ENCODE results near the gene LRRC36.
"Not testable (repeated sequence)": the region's sequence is repeated elsewhere in the genome, so short reads cannot be mapped to it uniquely, and the experiment has no call there.

Gene LRRC36

GRCh38 chr16:67356396-67356795 lies 29.8 kb downstream of the LRRC36 start:
- Histone ChIP-seq H3K9ac (ENCODE audit: low read length) (no peak overlapping the region), H3K4me1 (ENCODE audit: control insufficient read depth, low read depth, low read length) (no peaks in the 10 kb centered on the region), H3K27me3 (ENCODE audit: control insufficient read depth, insufficient read depth, low read length) (no peaks in the 10 kb centered on the region), H3K4me3 (ENCODE audit: low read length) (no peak overlapping the region), H3K36me3 (ENCODE audit: control insufficient read depth, low read depth, low read length) (no peaks in the 10 kb centered on the region), H3K27ac (ENCODE audit: low read length) (no peak overlapping the region), H3K9me3 (ENCODE audit: control insufficient read depth, low read depth, low read length) (no peaks in the 10 kb centered on the region)

- no peaks in the 10 kb centered on the region for H3K9me3 ChIP-seq (ENCODE audit: control insufficient read depth, low read depth, low read length)
- H3K4me1 ChIP-seq (ENCODE audit: control insufficient read depth, low read depth, low read length), result no peaks in the 10 kb centered on the region
Observed at GRCh38 chr16:67357561-67357960, 30.9 kb downstream of the LRRC36 start.

GRCh38 chr16:67359540-67360269 lies 33.1 kb downstream of the LRRC36 start:
- H3K9ac ChIP-seq (ENCODE audit: low read length); H3K36me3 ChIP-seq (ENCODE audit: control insufficient read depth, low read depth, low read length); H3K27ac ChIP-seq (ENCODE audit: low read length); H3K4me1 ChIP-seq (ENCODE audit: control insufficient read depth, low read depth, low read length); H3K4me3 ChIP-seq (ENCODE audit: low read length); H3K9me3 ChIP-seq (ENCODE audit: control insufficient read depth, low read depth, low read length): not testable (repeated sequence)
- H3K27me3 ChIP-seq (ENCODE audit: control insufficient read depth, insufficient read depth, low read length), result peaks cover 16% of the 10 kb centered on the region

More at GRCh38 chr16:67357561-67357960, 30.9 kb downstream of the LRRC36 start:
- Histone ChIP-seq H3K27ac (ENCODE audit: low read length) (no peak overlapping the region), H3K36me3 (ENCODE audit: control insufficient read depth, low read depth, low read length) (no peaks in the 10 kb centered on the region), H3K27me3 (ENCODE audit: control insufficient read depth, insufficient read depth, low read length) (no peaks in the 10 kb centered on the region), H3K9ac (ENCODE audit: low read length) (no peak overlapping the region), H3K4me3 (ENCODE audit: low read length) (no peak overlapping the region)

- Histone ChIP-seq H3K4me1 (ENCODE audit: control insufficient read depth, low read depth, low read length) (no peaks in the 10 kb centered on the region), H3K27me3 (ENCODE audit: control insufficient read depth, insufficient read depth, low read length) (peaks cover 24% of the 10 kb centered on the region), H3K9ac (ENCODE audit: low read length) (no peak overlapping the region), H3K4me3 (ENCODE audit: low read length) (no peak overlapping the region), H3K27ac (ENCODE audit: low read length) (no peak overlapping the region), H3K36me3 (ENCODE audit: control insufficient read depth, low read depth, low read length) (no peaks in the 10 kb centered on the region), H3K9me3 (ENCODE audit: control insufficient read depth, low read depth, low read length) (no peaks in the 10 kb centered on the region)
Observed at GRCh38 chr16:67361038-67361437, 34.4 kb downstream of the LRRC36 start.

- H3K9me3 ChIP-seq (ENCODE audit: control insufficient read depth, low read depth, low read length), result no peaks in the 10 kb centered on the region
- H3K36me3 ChIP-seq (ENCODE audit: control insufficient read depth, low read depth, low read length), result no peaks in the 10 kb centered on the region
- no peak overlapping the region for H3K4me3 ChIP-seq (ENCODE audit: low read length)
- no peak overlapping the region for H3K27ac ChIP-seq (ENCODE audit: low read length)
- no peak overlapping the region for H3K9ac ChIP-seq (ENCODE audit: low read length)
- no peaks in the 10 kb centered on the region for H3K4me1 ChIP-seq (ENCODE audit: control insufficient read depth, low read depth, low read length)
- H3K27me3 ChIP-seq (ENCODE audit: control insufficient read depth, insufficient read depth, low read length), result peaks cover 35% of the 10 kb centered on the region
Observed at GRCh38 chr16:67364600-67365235, 38.1 kb downstream of the LRRC36 start.

- no peaks in the 10 kb centered on the region for H3K36me3 ChIP-seq (ENCODE audit: control insufficient read depth, low read depth, low read length)
- no peaks in the 10 kb centered on the region for H3K4me1 ChIP-seq (ENCODE audit: control insufficient read depth, low read depth, low read length)
- no peak overlapping the region for H3K9ac ChIP-seq (ENCODE audit: low read length)
- H3K27ac ChIP-seq (ENCODE audit: low read length), result no peak overlapping the region
- H3K4me3 ChIP-seq (ENCODE audit: low read length), result no peak overlapping the region
- peaks cover 15% of the 10 kb centered on the region for H3K27me3 ChIP-seq (ENCODE audit: control insufficient read depth, insufficient read depth, low read length)
- H3K9me3 ChIP-seq (ENCODE audit: control insufficient read depth, low read depth, low read length), result no peaks in the 10 kb centered on the region
Observed at GRCh38 chr16:67370661-67371060, 44.0 kb downstream of the LRRC36 start.

GRCh38 chr16:67372664-67373063 lies 46.0 kb downstream of the LRRC36 start:
- H3K27me3 ChIP-seq (ENCODE audit: control insufficient read depth, insufficient read depth, low read length), result peaks cover 10% of the 10 kb centered on the region

GRCh38 chr16:67376012-67376411 lies 49.4 kb downstream of the LRRC36 start:
- H3K4me3 ChIP-seq (ENCODE audit: low read length); H3K4me1 ChIP-seq (ENCODE audit: control insufficient read depth, low read depth, low read length); H3K27me3 ChIP-seq (ENCODE audit: control insufficient read depth, insufficient read depth, low read length); H3K9ac ChIP-seq (ENCODE audit: low read length); H3K36me3 ChIP-seq (ENCODE audit: control insufficient read depth, low read depth, low read length); H3K27ac ChIP-seq (ENCODE audit: low read length); H3K9me3 ChIP-seq (ENCODE audit: control insufficient read depth, low read depth, low read length): not testable (repeated sequence)

More at GRCh38 chr16:67372664-67373063, 46.0 kb downstream of the LRRC36 start:
- Histone ChIP-seq H3K9ac (ENCODE audit: low read length) (no peak overlapping the region), H3K36me3 (ENCODE audit: control insufficient read depth, low read depth, low read length) (no peaks in the 10 kb centered on the region), H3K4me1 (ENCODE audit: control insufficient read depth, low read depth, low read length) (no peaks in the 10 kb centered on the region), H3K4me3 (ENCODE audit: low read length) (no peak overlapping the region), H3K9me3 (ENCODE audit: control insufficient read depth, low read depth, low read length) (no peaks in the 10 kb centered on the region), H3K27ac (ENCODE audit: low read length) (no peak overlapping the region)

- H3K4me1 ChIP-seq (ENCODE audit: control insufficient read depth, low read depth, low read length), result no peaks in the 10 kb centered on the region
- no peaks in the 10 kb centered on the region for H3K36me3 ChIP-seq (ENCODE audit: control insufficient read depth, low read depth, low read length)
- H3K27me3 ChIP-seq (ENCODE audit: control insufficient read depth, insufficient read depth, low read length), result no peaks in the 10 kb centered on the region
- no peak overlapping the region for H3K4me3 ChIP-seq (ENCODE audit: low read length)
- H3K9me3 ChIP-seq (ENCODE audit: control insufficient read depth, low read depth, low read length), result no peaks in the 10 kb centered on the region
- H3K27ac ChIP-seq (ENCODE audit: low read length), result no peak overlapping the region
- no peak overlapping the region for H3K9ac ChIP-seq (ENCODE audit: low read length)
Observed at GRCh38 chr16:67378642-67379041, 52.0 kb downstream of the LRRC36 start.

- no peak overlapping the region for H3K4me3 ChIP-seq (ENCODE audit: low read length)
Observed at GRCh38 chr16:67383284-67383683, 56.7 kb downstream of the LRRC36 start.

GRCh38 chr16:67384778-67385510 lies 58.3 kb downstream of the LRRC36 start:
- Histone ChIP-seq H3K27me3 (ENCODE audit: control insufficient read depth, insufficient read depth, low read length) (no peaks in the 10 kb centered on the region), H3K27ac (ENCODE audit: low read length) (no peak overlapping the region)

More at GRCh38 chr16:67383284-67383683, 56.7 kb downstream of the LRRC36 start:
- H3K27me3 ChIP-seq (ENCODE audit: control insufficient read depth, insufficient read depth, low read length), result no peaks in the 10 kb centered on the region
- no peak overlapping the region for H3K27ac ChIP-seq (ENCODE audit: low read length)
- no peak overlapping the region for H3K9ac ChIP-seq (ENCODE audit: low read length)
- H3K9me3 ChIP-seq (ENCODE audit: control insufficient read depth, low read depth, low read length), result no peaks in the 10 kb centered on the region
- peaks cover 11% of the 10 kb centered on the region for H3K4me1 ChIP-seq (ENCODE audit: control insufficient read depth, low read depth, low read length)
- no peaks in the 10 kb centered on the region for H3K36me3 ChIP-seq (ENCODE audit: control insufficient read depth, low read depth, low read length)

More at GRCh38 chr16:67384778-67385510, 58.3 kb downstream of the LRRC36 start:
- no peak overlapping the region for H3K4me3 ChIP-seq (ENCODE audit: low read length)
- H3K4me1 ChIP-seq (ENCODE audit: control insufficient read depth, low read depth, low read length), result peaks cover 11% of the 10 kb centered on the region
- no peak overlapping the region for H3K9ac ChIP-seq (ENCODE audit: low read length)
- H3K36me3 ChIP-seq (ENCODE audit: control insufficient read depth, low read depth, low read length), result no peaks in the 10 kb centered on the region
- no peaks in the 10 kb centered on the region for H3K9me3 ChIP-seq (ENCODE audit: control insufficient read depth, low read depth, low read length)

Measured in iPS-18a (cell line).